Measurements from ENCODE around the gene LLCFC1.

LLCFC1 gene

GRCh38 chr7:142961595-142961972 is 22.3 kb downstream of the LLCFC1 start:
- H3K36me3 ChIP-seq (ENCODE audit: control insufficient read depth, insufficient read depth, low read length) = no peaks in the 10 kb centered on the region
- no peaks in the 10 kb centered on the region for H3K27me3 ChIP-seq (replicated peaks; ENCODE audit: control insufficient read depth, insufficient read depth, low read length)

GRCh38 chr7:142961973-142962926 is 23.0 kb downstream of the LLCFC1 start, which contains the start of gene KEL:
Gene KEL (minus strand): TSS chr7:142962363. CDS start chr7:142962206, 157 bp downstream.
- no peak for TF ChIP-seq CTCF (IDR thresholded peaks at IDR 0.05; ENCODE audit: insufficient read depth, low read length, poor library complexity, severe bottlenecking)
- H3K36me3 ChIP-seq (ENCODE audit: control insufficient read depth, insufficient read depth, low read length) = no peaks in the 10 kb centered on the region
- H3K27me3 ChIP-seq (replicated peaks; ENCODE audit: control insufficient read depth, insufficient read depth, low read length) = no peaks in the 10 kb centered on the region
- H3K4me3 ChIP-seq (replicated peaks; ENCODE audit: low read depth, low read length) = no peak within 1 kb of the TSS
- no peak for DNase-seq (ENCODE audit: extremely low read depth, insufficient read length)

More at GRCh38 chr7:142961595-142961972, 22.3 kb downstream of the LLCFC1 start:
- no peak overlapping the region for H3K4me3 ChIP-seq (replicated peaks; ENCODE audit: low read depth, low read length)
- DNase-seq (ENCODE audit: extremely low read depth, insufficient read length) = no peak
- no peak for TF ChIP-seq CTCF (IDR thresholded peaks at IDR 0.05; ENCODE audit: insufficient read depth, low read length, poor library complexity, severe bottlenecking)

GRCh38 chr7:142962991-142963390 is 23.7 kb downstream of the LLCFC1 start:
- no peak for DNase-seq (ENCODE audit: extremely low read depth, insufficient read length)
- Histone ChIP-seq H3K36me3 (ENCODE audit: control insufficient read depth, insufficient read depth, low read length) (no peaks in the 10 kb centered on the region), H3K27me3 (replicated peaks; ENCODE audit: control insufficient read depth, insufficient read depth, low read length) (no peaks in the 10 kb centered on the region), H3K4me3 (replicated peaks; ENCODE audit: low read depth, low read length) (no peak overlapping the region)
- TF ChIP-seq CTCF (IDR thresholded peaks at IDR 0.05; ENCODE audit: insufficient read depth, low read length, poor library complexity, severe bottlenecking) = no peak

GRCh38 chr7:142963993-142964392 is 24.7 kb downstream of the LLCFC1 start:
- DNase-seq (ENCODE audit: extremely low read depth, insufficient read length) = no peak
- no peaks in the 10 kb centered on the region for H3K36me3 ChIP-seq (ENCODE audit: control insufficient read depth, insufficient read depth, low read length)
- H3K27me3 ChIP-seq (replicated peaks; ENCODE audit: control insufficient read depth, insufficient read depth, low read length) = no peaks in the 10 kb centered on the region
- no peak for TF ChIP-seq CTCF (IDR thresholded peaks at IDR 0.05; ENCODE audit: insufficient read depth, low read length, poor library complexity, severe bottlenecking)
- no peak overlapping the region for H3K4me3 ChIP-seq (replicated peaks; ENCODE audit: low read depth, low read length)

GRCh38 chr7:142964502-142965246 is 25.4 kb downstream of the LLCFC1 start:
- DNase-seq (ENCODE audit: extremely low read depth, insufficient read length) = no peak
- no peaks in the 10 kb centered on the region for H3K27me3 ChIP-seq (replicated peaks; ENCODE audit: control insufficient read depth, insufficient read depth, low read length)
- no peak overlapping the region for H3K4me3 ChIP-seq (replicated peaks; ENCODE audit: low read depth, low read length)
- H3K36me3 ChIP-seq (ENCODE audit: control insufficient read depth, insufficient read depth, low read length) = no peaks in the 10 kb centered on the region
- TF ChIP-seq CTCF (IDR thresholded peaks at IDR 0.05; ENCODE audit: insufficient read depth, low read length, poor library complexity, severe bottlenecking) = no peak
